AG10803 (cell line): ENCODE results near the gene SSBP4.

ENCODE experiments used
- DNase-seq: peaks from one replicate; pipeline ENCODE4 v3.0.0; 2010; ENCODE audit warnings: low read depth
- H3K4me3 ChIP-seq: 2 replicates; pipeline ENCODE4 v1.5.1; 2011; ENCODE audit warnings: mild to moderate bottlenecking, low read length, control low read depth
- TF ChIP-seq, protein P1 (sequence below): conservative IDR thresholded peaks from 2 replicates; pipeline ENCODE4 v1.5.1; 2011; ENCODE audit warnings: mild to moderate bottlenecking, low read length, control low read depth, inconsistent platforms

SSBP4 gene

DNA sequence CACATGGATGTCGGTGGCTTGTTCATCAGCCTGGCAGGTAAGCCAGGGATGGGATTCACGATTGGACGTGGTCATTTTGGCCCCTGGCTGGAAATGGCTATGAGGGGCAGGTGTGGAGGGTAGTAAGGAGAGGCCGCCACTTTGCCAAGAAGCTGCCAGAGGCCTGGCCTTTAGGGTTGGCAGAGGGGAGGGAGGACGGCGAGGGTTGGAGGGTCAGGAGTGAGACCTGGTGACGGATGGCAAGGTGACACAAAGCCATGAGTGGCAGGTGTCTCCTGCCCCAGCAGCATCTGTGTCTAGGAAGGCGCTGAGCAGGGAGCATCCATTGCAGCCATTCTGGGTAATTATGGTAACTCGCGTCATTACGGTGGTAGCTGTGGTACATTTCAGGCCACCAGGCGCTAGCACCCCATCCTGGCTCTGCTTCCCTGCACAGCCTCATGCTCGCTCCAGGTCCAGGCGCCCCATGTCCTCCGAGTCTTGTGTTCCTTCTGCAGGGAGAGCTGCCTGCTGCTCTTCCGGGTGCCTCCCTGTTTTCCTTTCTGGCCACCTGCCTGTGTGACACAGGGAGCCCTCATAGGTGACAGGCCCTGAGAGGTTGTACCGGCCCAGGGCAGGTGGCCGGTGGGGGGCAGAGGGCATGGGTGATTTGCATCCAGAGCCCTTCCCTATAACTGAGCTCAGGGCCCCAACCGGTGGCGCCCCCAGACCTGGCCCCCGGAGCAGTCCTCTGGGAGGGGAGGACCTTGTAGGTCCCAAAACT, 4.2 kb downstream of the SSBP4 start:
- no peak overlapping the region for H3K4me3 ChIP-seq
- TF ChIP-seq, protein P1, sequence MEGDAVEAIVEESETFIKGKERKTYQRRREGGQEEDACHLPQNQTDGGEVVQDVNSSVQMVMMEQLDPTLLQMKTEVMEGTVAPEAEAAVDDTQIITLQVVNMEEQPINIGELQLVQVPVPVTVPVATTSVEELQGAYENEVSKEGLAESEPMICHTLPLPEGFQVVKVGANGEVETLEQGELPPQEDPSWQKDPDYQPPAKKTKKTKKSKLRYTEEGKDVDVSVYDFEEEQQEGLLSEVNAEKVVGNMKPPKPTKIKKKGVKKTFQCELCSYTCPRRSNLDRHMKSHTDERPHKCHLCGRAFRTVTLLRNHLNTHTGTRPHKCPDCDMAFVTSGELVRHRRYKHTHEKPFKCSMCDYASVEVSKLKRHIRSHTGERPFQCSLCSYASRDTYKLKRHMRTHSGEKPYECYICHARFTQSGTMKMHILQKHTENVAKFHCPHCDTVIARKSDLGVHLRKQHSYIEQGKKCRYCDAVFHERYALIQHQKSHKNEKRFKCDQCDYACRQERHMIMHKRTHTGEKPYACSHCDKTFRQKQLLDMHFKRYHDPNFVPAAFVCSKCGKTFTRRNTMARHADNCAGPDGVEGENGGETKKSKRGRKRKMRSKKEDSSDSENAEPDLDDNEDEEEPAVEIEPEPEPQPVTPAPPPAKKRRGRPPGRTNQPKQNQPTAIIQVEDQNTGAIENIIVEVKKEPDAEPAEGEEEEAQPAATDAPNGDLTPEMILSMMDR = no peak
- DNase-seq = no peak

DNA sequence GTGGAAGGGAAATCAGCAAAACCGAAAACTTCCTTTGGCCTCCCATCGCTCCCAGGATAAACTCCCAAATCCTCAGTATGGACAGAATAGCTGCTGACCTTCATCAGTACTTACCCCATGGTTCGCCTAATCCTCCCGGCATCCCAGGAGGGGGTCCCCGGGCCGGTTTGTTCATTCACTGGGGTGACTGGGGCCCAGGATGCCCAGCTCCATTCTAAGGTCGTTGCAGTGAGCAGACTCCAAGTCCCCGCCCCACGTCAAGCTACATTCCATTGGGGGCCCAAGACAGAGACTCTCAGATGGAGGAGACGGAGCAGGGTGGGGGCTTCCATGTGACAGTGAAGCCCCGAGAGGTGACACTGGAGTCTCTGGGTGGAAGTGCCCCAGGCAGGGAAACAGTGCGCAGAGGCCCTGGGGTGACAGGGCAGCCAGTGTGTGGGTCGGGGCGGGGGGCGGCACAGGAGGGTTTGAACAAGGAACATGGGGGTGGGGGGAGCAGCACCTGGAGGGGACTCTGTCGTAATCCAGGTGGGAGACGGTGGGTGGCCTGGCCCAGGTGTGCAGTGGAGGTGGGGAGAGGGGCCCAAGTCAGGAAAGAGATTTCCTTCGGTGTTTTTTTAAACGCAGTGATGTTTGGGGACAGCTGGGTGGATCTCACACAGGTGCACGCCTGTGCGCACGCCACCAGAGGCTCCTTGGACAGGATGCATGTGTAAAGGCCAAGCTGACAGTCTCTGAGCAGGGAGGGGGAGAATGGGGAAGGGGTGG, 5.1 kb downstream of the SSBP4 start:
- H3K4me3 ChIP-seq = no peak overlapping the region
- no peak for DNase-seq
- TF ChIP-seq, protein P1 = no peak

DNA sequence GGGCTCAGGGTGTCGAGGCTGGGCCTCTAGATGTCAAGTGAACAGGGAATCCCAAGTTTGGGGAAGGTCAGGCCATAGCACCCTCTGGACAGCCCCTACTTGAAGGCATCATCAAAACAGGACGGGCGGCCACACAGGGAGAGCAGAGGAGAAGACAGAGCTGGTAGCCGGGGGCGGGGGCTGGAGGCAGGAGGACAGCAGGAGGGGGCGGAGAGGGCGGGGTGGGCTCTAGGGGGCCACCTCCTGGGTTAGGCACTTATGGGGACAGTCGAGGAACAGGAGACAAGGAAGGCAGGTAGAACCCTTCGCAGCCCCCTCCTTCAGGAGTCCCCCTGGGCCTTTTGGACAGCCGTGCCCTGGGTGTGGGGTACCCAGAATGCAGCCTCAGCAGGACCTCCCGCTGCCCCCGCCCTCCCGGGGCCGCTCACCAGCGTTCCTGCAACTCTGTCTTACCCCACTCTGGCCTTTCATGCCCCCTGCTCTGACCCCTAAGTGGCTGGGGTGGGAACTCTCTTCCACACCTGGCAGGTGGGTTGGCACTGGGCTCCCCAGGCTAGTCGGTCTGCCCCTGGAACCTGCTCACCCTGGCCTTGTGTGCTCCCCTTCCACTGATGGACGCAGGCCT, 5.8 kb downstream of the SSBP4 start:
- H3K4me3 ChIP-seq = no peak overlapping the region
- TF ChIP-seq, protein P1 = no peak
- no peak for DNase-seq

DNA sequence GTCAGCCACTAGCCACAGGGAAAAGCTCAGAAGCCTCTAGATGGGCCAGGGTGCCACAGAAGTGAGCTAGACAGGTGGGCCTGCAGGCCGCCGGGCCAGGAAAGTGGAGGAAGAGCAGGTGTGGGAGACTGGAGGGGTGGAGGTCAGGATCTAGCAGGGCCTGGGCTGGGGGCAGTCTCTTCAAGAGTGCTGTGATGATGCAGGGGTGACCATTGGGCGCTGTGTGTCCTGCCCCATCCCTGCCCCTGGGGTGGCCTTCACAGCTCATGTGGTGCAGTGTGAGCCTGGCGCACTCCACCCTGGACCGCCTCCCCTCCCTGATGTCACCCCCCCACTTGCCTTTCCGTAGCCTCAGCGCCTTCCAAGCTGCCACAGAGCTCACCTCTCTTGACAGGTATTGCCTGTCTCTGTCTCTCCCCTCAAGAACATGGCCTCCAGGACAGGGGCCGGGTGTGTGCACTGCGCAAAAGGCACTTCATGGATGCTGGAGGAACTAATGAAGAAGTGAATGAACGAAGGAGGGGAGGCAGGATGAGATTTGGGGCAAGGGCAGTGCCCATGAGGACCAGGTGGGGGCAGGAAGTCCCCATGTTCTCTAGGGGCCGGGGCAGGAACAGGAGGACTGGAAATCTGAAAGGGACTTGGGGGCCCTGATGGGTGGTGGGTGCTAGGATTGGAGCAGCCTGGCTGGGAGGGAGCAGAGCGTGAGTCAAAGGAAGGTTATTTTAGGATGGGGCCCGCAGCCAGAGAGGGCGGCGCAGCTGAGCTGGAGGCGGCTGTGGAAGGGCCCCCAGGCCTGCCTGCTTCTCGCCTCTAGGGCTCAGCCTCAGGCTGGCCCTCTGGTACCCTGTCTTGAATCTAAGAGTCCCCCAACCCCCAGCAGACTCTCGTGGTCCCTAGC, 6.6 kb downstream of the SSBP4 start:
- TF ChIP-seq, protein P1 = peak; percentile 32
- DNase-seq = peak; percentile 67
- no peak overlapping the region; the same call in 1 of the 2 replicates for H3K4me3 ChIP-seq

DNA sequence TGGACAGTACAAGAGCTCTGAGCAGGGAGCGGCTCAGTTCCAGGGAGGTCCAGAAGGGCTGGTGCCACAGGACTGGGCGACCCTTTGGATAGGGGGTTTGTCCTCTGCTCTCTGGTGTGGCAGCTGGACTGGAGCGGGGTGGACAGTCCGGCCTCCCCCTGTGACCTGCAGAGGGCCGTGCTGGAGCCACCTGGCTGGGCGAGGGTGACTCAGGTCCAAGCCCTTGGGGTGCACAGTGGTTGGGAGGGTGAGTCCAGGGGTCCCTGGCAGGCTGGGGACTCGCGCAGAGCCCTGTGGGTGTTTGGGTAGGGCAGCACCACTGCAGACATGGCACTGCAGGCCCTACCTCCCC, 7.2 kb downstream of the SSBP4 start:
- TF ChIP-seq, protein P1 = no peak
- no peak overlapping the region; the same call in 1 of the 2 replicates for H3K4me3 ChIP-seq
- no peak for DNase-seq

DNA sequence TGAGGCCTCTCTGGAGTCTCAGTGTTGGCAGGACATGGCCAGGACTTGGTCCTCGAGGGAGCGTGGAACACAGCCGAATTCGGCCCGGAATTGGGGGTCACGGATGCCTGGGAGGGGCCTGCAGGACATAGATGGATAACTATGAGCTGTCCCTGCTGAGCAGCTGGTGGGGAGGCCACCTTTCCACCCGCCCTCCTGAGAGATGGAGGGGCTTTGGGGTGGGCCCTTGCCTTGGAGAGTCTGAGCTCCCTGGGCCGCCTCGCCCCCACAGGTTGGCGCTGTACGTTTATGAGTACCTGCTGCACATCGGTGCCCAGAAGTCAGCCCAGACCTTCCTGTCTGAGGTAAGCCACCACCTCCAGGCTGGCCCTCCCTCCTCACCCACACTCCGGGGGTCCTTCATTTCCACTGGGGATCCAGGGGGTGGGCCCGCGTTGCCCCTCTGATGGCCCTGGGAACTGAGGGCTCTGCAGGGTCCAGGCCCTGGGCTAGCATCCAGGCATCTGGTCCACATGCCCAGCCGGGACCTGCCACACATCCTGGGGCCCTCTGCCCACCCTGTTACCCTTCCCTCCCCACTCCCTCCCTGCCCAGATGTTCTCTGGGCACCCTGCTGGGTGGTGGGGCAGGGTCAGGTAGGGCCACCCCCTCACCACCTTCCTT, 8.0 kb downstream of the SSBP4 start:
- no peak overlapping the region for H3K4me3 ChIP-seq
- TF ChIP-seq, protein P1 = no peak
- DNase-seq = no peak
